Left hindlimb (tissue), 1 donor: ENCODE data around the gene SERPINB5.

Source experiments
- DNase-seq: peaks from one replicate; pipeline ENCODE4 v3.0.0-alpha.2; 2018

The SERPINB5 gene

GRCh38 chr18:63532471-63532870, 55.7 kb downstream of the SERPINB5 start:
- DNase-seq: no peak

GRCh38 chr18:63534615-63535014, 57.9 kb downstream of the SERPINB5 start:
- no peak for DNase-seq

- DNase-seq: no peak
These were observed 63.2 kb downstream of the SERPINB5 start for GRCh38 chr18:63539904-63540510.

- no peak for DNase-seq
These were observed 65.3 kb downstream of the SERPINB5 start, which contains the start of gene SERPINB12 for GRCh38 chr18:63542069-63542468. TSS of gene SERPINB12 (plus strand) at chr18:63542369. CDS start at chr18:63556160, 13,791 bp downstream.

GRCh38 chr18:63544017-63544416, 67.3 kb downstream of the SERPINB5 start:
- DNase-seq: no peak

GRCh38 chr18:63545000-63545399, 68.2 kb downstream of the SERPINB5 start:
- DNase-seq: no peak

GRCh38 chr18:63550068-63550467, 73.3 kb downstream of the SERPINB5 start:
- DNase-seq: no peak

GRCh38 chr18:63551769-63552168, 75.0 kb downstream of the SERPINB5 start:
- no peak for DNase-seq

- no peak for DNase-seq
These were observed 75.8 kb downstream of the SERPINB5 start for GRCh38 chr18:63552581-63552980.

- DNase-seq: no peak
These were observed 76.3 kb downstream of the SERPINB5 start for GRCh38 chr18:63553081-63553480.
